ENCODE data around the gene LTBP1.

GRCh38 chr2:33241581-33241980, 294.8 kb downstream of the LTBP1 start:
- TF ChIP-seq NBN (conservative IDR thresholded peaks at IDR 0.05): no peak
- TF ChIP-seq CTCF (CRISPR knock-in tag; IDR thresholded peaks at IDR 0.05): no peak
- TF ChIP-seq POLR2G (IDR thresholded peaks at IDR 0.05; ENCODE audit: low read depth, low read length): no peak
- no peak for TF ChIP-seq TBP (CRISPR knock-in tag; IDR thresholded peaks at IDR 0.05)

Data from HepG2 (cell line).